Measurements from ENCODE around the gene CLDN16. TPM values are rescaled to one million over a fixed set of nuclear protein-coding genes. Genes with fewer than 3 reads are reported as not detected.

CLDN16 gene
- total and polyA plus RNA-seq, 12 donors, result not detected

- no peak for TF ChIP-seq CTCF (IDR thresholded peaks at IDR 0.05)
- Histone ChIP-seq H3K27me3 (no peaks in the 10 kb centered on the region), H3K4me1 (no peaks in the 10 kb centered on the region), H3K36me3 (no peaks in the 10 kb centered on the region), H3K9me3 (no peaks in the 10 kb centered on the region), H3K4me3 (no peak overlapping the region), H3K27ac (no peak overlapping the region)
- 79 to 81% methylated on average over 9 of the region's 9 CpGs for WGBS, 2 donors
- DNase-seq, result no peak
- ATAC-seq, result no peak
- intact Hi-C loops (cut with DNase I), result no loop called here
These were observed 25.7 kb upstream of the CLDN16 start for GRCh38 chr3:190362258-190362657.

GRCh38 chr3:190366133-190366532 is 21.8 kb upstream of the CLDN16 start:
- intact Hi-C loops (cut with DNase I), result no loop called here
- Histone ChIP-seq H3K4me1 (no peaks in the 10 kb centered on the region), H3K9me3 (no peaks in the 10 kb centered on the region), H3K4me3 (no peak overlapping the region), H3K27me3 (no peaks in the 10 kb centered on the region), H3K36me3 (no peaks in the 10 kb centered on the region), H3K27ac (no peak overlapping the region)
- ATAC-seq (no peak), DNase-seq (no peak)
- 70 to 74% methylated on average over 2 of the region's 2 CpGs for WGBS, 2 donors
- TF ChIP-seq CTCF (IDR thresholded peaks at IDR 0.05), result no peak

- Histone ChIP-seq H3K27ac (no peak overlapping the region), H3K4me1 (no peaks in the 10 kb centered on the region), H3K36me3 (no peaks in the 10 kb centered on the region), H3K9me3 (no peaks in the 10 kb centered on the region), H3K27me3 (no peaks in the 10 kb centered on the region), H3K4me3 (no peak overlapping the region)
- intact Hi-C loops (cut with DNase I), result no loop called here
- no peak for TF ChIP-seq CTCF (IDR thresholded peaks at IDR 0.05)
- DNase-seq, result no peak
- no peak for ATAC-seq
These were observed 19.1 kb upstream of the CLDN16 start for GRCh38 chr3:190368881-190369280.

- Histone ChIP-seq H3K4me3 (no peak overlapping the region), H3K4me1 (no peaks in the 10 kb centered on the region), H3K27me3 (no peaks in the 10 kb centered on the region), H3K36me3 (no peaks in the 10 kb centered on the region), H3K27ac (no peak overlapping the region), H3K9me3 (no peaks in the 10 kb centered on the region)
- TF ChIP-seq CTCF (IDR thresholded peaks at IDR 0.05), result no peak
- intact Hi-C loops (cut with DNase I), result no loop called here
- 64 to 71% methylated on average over 5 of the region's 5 CpGs for WGBS, 2 donors
- ATAC-seq (no peak), DNase-seq (no peak)
These were observed 18.2 kb upstream of the CLDN16 start for GRCh38 chr3:190369668-190370295.
